Measurements from ENCODE around the gene FOXO6. TPM values are rescaled to one million over a fixed set of nuclear protein-coding genes. Genes with fewer than 3 reads are reported as not detected.

Gene FOXO6
- total and polyA plus RNA-seq, 2 experiments from 2014 or later = not detected

DNA sequence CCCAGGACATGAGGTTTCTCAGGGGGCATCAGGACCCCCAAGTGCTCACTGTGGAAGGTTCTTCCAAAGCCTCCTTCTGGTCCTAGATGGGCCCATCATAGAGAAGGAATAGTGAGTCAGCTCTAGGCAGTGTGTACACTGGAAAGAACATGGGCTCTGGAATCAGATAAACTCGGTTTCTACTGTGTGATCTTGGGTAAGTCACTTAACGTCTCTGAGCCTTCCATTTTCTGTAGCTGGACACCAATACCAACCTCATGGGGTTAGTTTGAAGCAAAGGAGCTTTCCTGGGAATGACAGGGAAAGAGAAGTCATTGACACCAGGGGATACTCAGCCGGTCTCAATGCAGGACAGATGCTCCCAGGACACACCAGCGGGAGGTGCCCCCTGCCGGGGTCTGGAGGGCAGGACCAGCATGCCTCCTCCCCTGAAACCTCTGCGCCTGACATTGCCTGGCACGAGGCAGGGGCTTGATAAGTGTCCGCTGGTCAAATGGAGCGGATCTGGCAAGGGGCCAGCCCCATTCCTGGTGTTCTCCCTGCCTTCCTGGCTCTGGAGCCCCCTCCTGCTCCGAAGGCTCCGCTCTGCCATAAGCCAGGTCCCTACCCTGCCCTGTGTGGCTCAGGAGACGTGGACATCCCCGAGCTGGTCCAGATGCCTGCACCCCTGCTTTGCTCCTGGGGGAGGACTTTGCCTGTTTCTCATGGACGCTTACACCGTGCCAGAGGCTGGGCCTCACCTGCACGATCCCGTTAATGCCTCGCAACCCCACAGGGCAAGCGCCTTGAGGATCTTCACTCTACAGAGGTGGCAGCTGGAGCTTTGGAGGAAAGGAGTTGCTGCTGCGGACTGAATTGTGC, 70.5 kb downstream of the FOXO6 start:
- no peaks in the 10 kb centered on the region for H4K20me1 ChIP-seq (ENCODE audit: insufficient read depth)
- H3K27ac ChIP-seq = no peak overlapping the region
- H3F3A ChIP-seq (ENCODE audit: insufficient read depth) = no peaks in the 10 kb centered on the region
- H3K4me2 ChIP-seq (ENCODE audit: unreplicated experiment) = peak overlapping the region; percentile 38
- no peak for DNase-seq
- no peaks in the 10 kb centered on the region for H3K36me3 ChIP-seq (ENCODE audit: low read depth)
- no peaks in the 10 kb centered on the region for H3K9me3 ChIP-seq (ENCODE audit: low read depth)
- TF ChIP-seq EZH2phosphoT487 (IDR thresholded peaks at IDR 0.05; ENCODE audit: insufficient read depth, low read depth) (no peak), EZH2 (IDR thresholded peaks at IDR 0.05; ENCODE audit: insufficient read depth, poor library complexity, severe bottlenecking) (no peak)
- peaks cover 6% of the 10 kb centered on the region; the same call in 1 of the 2 replicates for H3K27me3 ChIP-seq (replicated peaks; ENCODE audit: insufficient read depth)
- no peak overlapping the region for H3K9ac ChIP-seq
- H3K4me1 ChIP-seq (ENCODE audit: insufficient read depth) = peaks cover 16% of the 10 kb centered on the region
- H3K4me3 ChIP-seq = no peak overlapping the region
- in situ Hi-C loops (cut with MboI) = loop anchor here (10.0 kb wide), 1 partner anchor 167 kb away; no protein-coding TSS in a partner anchor
- 92 to 94% methylated on average over 20 of the region's 20 CpGs for WGBS, 2 experiments (ENCODE audit: low coverage in 1 of 2, low lambda C conversion rate in 2 of 2, missing lambda C conversion rate in 2 of 2)
- H3K9me2 ChIP-seq (ENCODE audit: insufficient read depth) = no peaks in the 10 kb centered on the region
- H3K79me2 ChIP-seq (ENCODE audit: insufficient read depth) = no peaks in the 10 kb centered on the region
- H2AFZ ChIP-seq = peak overlapping the region; percentile 40; the same call in 1 of the 2 replicates

Other genes with a start within 250 kb of the FOXO6 start
- 15.0 and 16.6 TPM in 2 replicates for gene SCMH1, start 119.1 kb upstream of the FOXO6 start, total RNA-seq (2014; rRNA removed; shearing (Covaris generic))
- gene SCMH1, start 119.1 kb upstream of the FOXO6 start, polyA plus RNA-seq (2016; fragmentation: Nextera tagmentation; extraction: Ambion mirVana) = 10.8 and 12.0 TPM in 2 replicates
- not detected in 2 replicates for gene EDN2, start 123.2 kb downstream of the FOXO6 start, total RNA-seq (2014; rRNA removed; shearing (Covaris generic))
- not detected in 2 replicates for gene EDN2, start 123.2 kb downstream of the FOXO6 start, polyA plus RNA-seq (2016; fragmentation: Nextera tagmentation; extraction: Ambion mirVana)